GM12801 (cell line): ENCODE results near the gene IGFN1.

Experiments used
- CTCF ChIP-seq: IDR thresholded peaks from one replicate; pipeline ENCODE4 v1.5.1; 2011; ENCODE audit warnings: control low read depth; ENCODE audit not compliant: insufficient read length; ENCODE audit errors: extremely low read depth

The IGFN1 gene

GRCh38 chr1:201167041-201167991, 23.3 kb upstream of the IGFN1 start:
- TF ChIP-seq CTCF = no peak

GRCh38 chr1:201169203-201169602, 21.4 kb upstream of the IGFN1 start:
- no peak for TF ChIP-seq CTCF

- no peak for TF ChIP-seq CTCF
Observed at GRCh38 chr1:201169971-201170532, 20.6 kb upstream of the IGFN1 start.

- TF ChIP-seq CTCF = no peak
Observed at GRCh38 chr1:201170533-201171062, 20.0 kb upstream of the IGFN1 start.

GRCh38 chr1:201171063-201172036, 19.3 kb upstream of the IGFN1 start:
- TF ChIP-seq CTCF = no peak

GRCh38 chr1:201172326-201172725, 18.3 kb upstream of the IGFN1 start:
- TF ChIP-seq CTCF = no peak
